HepG2 (cell line): ENCODE data around the gene CASP5. TPM values are rescaled to one million over a fixed set of nuclear protein-coding genes. Genes with fewer than 3 reads are reported as not detected.
A peak's percentile ranks its signal among the peaks of the same experiment; 100 is the strongest.

ENCODE experiments used
- CREB1 ChIP-seq, 2 experiments: fragments of 450-650 bp in 1 of 2; IDR thresholded peaks; 2 replicates each; pipeline ENCODE4 v1.6.1; 2016 to 2017; ENCODE audit warnings: control low read depth in 1 of 2, mild to moderate bottlenecking in 1 of 2, missing compliant biosample characterization in 1 of 2, missing genetic modification characterization in 1 of 2
- EZH2 ChIP-seq: conservative IDR thresholded peaks from 2 replicates; pipeline ENCODE4 v1.6.1; 2012; ENCODE audit warnings: mild to moderate bottlenecking, low read depth, low read length, moderate library complexity
- FLYWCH1 ChIP-seq: sonication (generic); formaldehyde crosslinking; IDR thresholded peaks from 2 replicates; pipeline ENCODE4 v1.8.1; 2023; ENCODE audit warnings: mild to moderate bottlenecking, missing genetic modification reagents
- GTF3A ChIP-seq: sonication (generic); formaldehyde crosslinking; conservative IDR thresholded peaks from 2 replicates; pipeline ENCODE4 v1.4.0; 2020; ENCODE audit warnings: mild to moderate bottlenecking, missing genetic modification reagents
- HDAC1 ChIP-seq: sonication (generic); formaldehyde crosslinking; IDR thresholded peaks from 2 replicates; pipeline ENCODE4 v1.5.1; 2020; ENCODE audit warnings: mild to moderate bottlenecking, missing genetic modification reagents
- HMG20B ChIP-seq: conservative IDR thresholded peaks from 2 replicates; pipeline ENCODE4 v1.6.1; 2016; ENCODE audit warnings: missing genetic modification reagents, missing compliant biosample characterization
- KDM5A ChIP-seq: fragments of 200-600 bp; sonication (generic); IDR thresholded peaks from 2 replicates; pipeline ENCODE4 v1.7.0; 2018; ENCODE audit warnings: antibody characterized with exemption, mild to moderate bottlenecking, low read length, borderline replicate concordance
- MIXL1 ChIP-seq: IDR thresholded peaks from 2 replicates; pipeline ENCODE4 v1.6.1; 2016
- NR3C1 ChIP-seq: sonication (generic); formaldehyde crosslinking; IDR thresholded peaks from 2 replicates; pipeline ENCODE4 v1.4.0; 2020; ENCODE audit warnings: missing genetic modification reagents
- PPARG ChIP-seq: conservative IDR thresholded peaks from 2 replicates; pipeline ENCODE4 v1.6.1; 2016; ENCODE audit warnings: missing biosample characterization, missing genetic modification reagents
- RFXAP ChIP-seq: sonication (generic); formaldehyde crosslinking; IDR thresholded peaks from 2 replicates; pipeline ENCODE4 v1.4.0; 2020; ENCODE audit warnings: missing genetic modification reagents, borderline replicate concordance
- SALL2 ChIP-seq: sonication (generic); formaldehyde crosslinking; IDR thresholded peaks from 2 replicates; pipeline ENCODE4 v1.8.1; 2023; ENCODE audit warnings: mild to moderate bottlenecking, missing genetic modification reagents, inconsistent platforms
- TARDBP ChIP-seq: sonication (generic); formaldehyde crosslinking; IDR thresholded peaks from 2 replicates; pipeline ENCODE4 v1.8.0; 2022; ENCODE audit warnings: mild to moderate bottlenecking, missing genetic modification reagents
- TEAD2 ChIP-seq: sonication (generic); formaldehyde crosslinking; IDR thresholded peaks from 2 replicates; pipeline ENCODE4 v1.9.0; 2021; ENCODE audit warnings: missing genetic modification reagents
- ZFX ChIP-seq: sonication (generic); formaldehyde crosslinking; IDR thresholded peaks from 2 replicates; pipeline ENCODE4 v1.4.0; 2020; ENCODE audit warnings: mild to moderate bottlenecking, low read depth, missing genetic modification reagents, moderate library complexity
- ZMAT3 ChIP-seq: sonication (generic); formaldehyde crosslinking; conservative IDR thresholded peaks from 2 replicates; pipeline ENCODE4 v1.7.0; 2021; ENCODE audit warnings: missing genetic modification reagents
- ZNF605 ChIP-seq: sonication (generic); formaldehyde crosslinking; IDR thresholded peaks from 2 replicates; pipeline ENCODE4 v1.8.0; 2022; ENCODE audit warnings: mild to moderate bottlenecking, missing genetic modification reagents
- ZNF747 ChIP-seq: sonication (generic); formaldehyde crosslinking; IDR thresholded peaks from 2 replicates; pipeline ENCODE4 v1.8.1; 2023; ENCODE audit warnings: missing genetic modification reagents, mild to moderate bottlenecking, borderline replicate concordance
- ZNF777 ChIP-seq: sonication (generic); formaldehyde crosslinking; IDR thresholded peaks from 2 replicates; pipeline ENCODE4 v1.4.0; 2020; ENCODE audit warnings: missing genetic modification reagents
- polyA plus RNA-seq, 8 experiments: library from polyadenylated mRNA; depleted of rRNA in 3 of 8; stranded (reverse) in 7 of 8; unstranded in 1 of 8; fragments of >200 nt; fragmentation: Illumina TruSeq in 4 of 8; extraction: Trizol in 4 of 8; gene quantifications; 2 replicates each; pipeline versions ENCODE4 v1.2.1 to v1.2.3, GENCODE V29; 2011 to 2016; ENCODE audit warnings: low read depth in 4 of 8, missing spikeins in 1 of 8, mixed read lengths in 1 of 8; ENCODE audit not compliant: insufficient read depth in 1 of 8
- total RNA-seq, 5 experiments: library from RNA; depleted of rRNA; stranded (reverse); fragments of >200 nt; fragmentation: Illumina TruSeq; extraction: Trizol; gene quantifications; 2 replicates each; pipeline ENCODE4 v1.2.3, GENCODE V29; 2016; ENCODE audit warnings: low read depth in 1 of 5
- TF ChIP-seq, protein P1 (sequence below): sonication (generic); formaldehyde crosslinking; IDR thresholded peaks from 2 replicates; pipeline ENCODE4 v1.5.1; 2020; ENCODE audit warnings: mild to moderate bottlenecking, missing genetic modification reagents
- TF ChIP-seq, protein P2 (sequence below): sonication (generic); formaldehyde crosslinking; IDR thresholded peaks from 2 replicates; pipeline ENCODE4 v1.9.0; 2021; ENCODE audit warnings: missing genetic modification reagents, mild to moderate bottlenecking, borderline replicate concordance
- TF ChIP-seq, protein P3 (sequence below): sonication (generic); formaldehyde crosslinking; IDR thresholded peaks from 2 replicates; pipeline ENCODE4 v1.4.0; 2020; ENCODE audit warnings: missing genetic modification reagents

Gene CASP5
- total and polyA plus RNA-seq, 2 of the 13 experiments (the other 11 are each of a cell fraction or from before 2014, with no cell fraction given), result not detected

GRCh38 chr11:105057432-105057831 is 34.5 kb upstream of the CASP5 start (continued):
- TF ChIP-seq PPARG, result 0 out of 2 replicates have a peak, but pooled peaks have one; percentile 26
- no peak for TF ChIP-seq TEAD2 (CRISPR knock-in tag)
- no peak for TF ChIP-seq ZMAT3 (CRISPR knock-in tag)
- no peak for TF ChIP-seq KDM5A
- TF ChIP-seq, protein P1, sequence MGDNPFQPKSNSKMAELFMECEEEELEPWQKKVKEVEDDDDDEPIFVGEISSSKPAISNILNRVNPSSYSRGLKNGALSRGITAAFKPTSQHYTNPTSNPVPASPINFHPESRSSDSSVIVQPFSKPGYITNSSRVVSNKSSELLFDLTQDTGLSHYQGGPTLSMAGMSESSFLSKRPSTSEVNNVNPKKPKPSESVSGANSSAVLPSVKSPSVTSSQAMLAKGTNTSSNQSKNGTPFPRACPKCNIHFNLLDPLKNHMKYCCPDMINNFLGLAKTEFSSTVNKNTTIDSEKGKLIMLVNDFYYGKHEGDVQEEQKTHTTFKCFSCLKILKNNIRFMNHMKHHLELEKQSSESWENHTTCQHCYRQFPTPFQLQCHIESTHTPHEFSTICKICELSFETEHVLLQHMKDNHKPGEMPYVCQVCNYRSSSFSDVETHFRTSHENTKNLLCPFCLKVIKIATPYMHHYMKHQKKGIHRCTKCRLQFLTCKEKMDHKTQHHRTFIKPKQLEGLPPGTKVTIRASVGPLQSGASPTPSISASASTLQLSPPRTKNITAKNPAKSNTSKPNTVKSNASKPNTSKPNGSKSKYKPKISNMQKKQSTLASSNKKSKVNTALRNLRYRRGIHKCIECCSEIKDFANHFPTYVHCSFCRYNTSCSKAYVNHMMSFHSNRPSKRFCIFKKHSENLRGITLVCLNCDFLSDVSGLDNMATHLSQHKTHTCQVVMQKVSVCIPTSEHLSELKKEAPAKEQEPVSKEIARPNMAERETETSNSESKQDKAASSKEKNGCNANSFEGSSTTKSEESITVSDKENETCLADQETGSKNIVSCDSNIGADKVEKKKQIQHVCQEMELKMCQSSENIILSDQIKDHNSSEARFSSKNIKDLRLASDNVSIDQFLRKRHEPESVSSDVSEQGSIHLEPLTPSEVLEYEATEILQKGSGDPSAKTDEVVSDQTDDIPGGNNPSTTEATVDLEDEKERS (CRISPR knock-in tag), result no peak
- no peak for TF ChIP-seq RFXAP (CRISPR knock-in tag)
- no peak for TF ChIP-seq NR3C1 (CRISPR knock-in tag)
- TF ChIP-seq SALL2 (CRISPR knock-in tag), result no peak
- no peak for TF ChIP-seq FLYWCH1
- no peak for TF ChIP-seq GTF3A (CRISPR knock-in tag)
- TF ChIP-seq, protein P2, sequence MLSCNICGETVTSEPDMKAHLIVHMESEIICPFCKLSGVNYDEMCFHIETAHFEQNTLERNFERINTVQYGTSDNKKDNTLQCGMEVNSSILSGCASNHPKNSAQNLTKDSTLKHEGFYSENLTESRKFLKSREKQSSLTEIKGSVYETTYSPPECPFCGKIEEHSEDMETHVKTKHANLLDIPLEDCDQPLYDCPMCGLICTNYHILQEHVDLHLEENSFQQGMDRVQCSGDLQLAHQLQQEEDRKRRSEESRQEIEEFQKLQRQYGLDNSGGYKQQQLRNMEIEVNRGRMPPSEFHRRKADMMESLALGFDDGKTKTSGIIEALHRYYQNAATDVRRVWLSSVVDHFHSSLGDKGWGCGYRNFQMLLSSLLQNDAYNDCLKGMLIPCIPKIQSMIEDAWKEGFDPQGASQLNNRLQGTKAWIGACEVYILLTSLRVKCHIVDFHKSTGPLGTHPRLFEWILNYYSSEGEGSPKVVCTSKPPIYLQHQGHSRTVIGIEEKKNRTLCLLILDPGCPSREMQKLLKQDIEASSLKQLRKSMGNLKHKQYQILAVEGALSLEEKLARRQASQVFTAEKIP (CRISPR knock-in tag), result no peak
- TF ChIP-seq MIXL1 (CRISPR knock-in tag), result no peak; the same call in 1 of the 2 replicates
- TF ChIP-seq CREB1 (IDR thresholded peaks at IDR 0.05), result no peak
- TF ChIP-seq CREB1 (CRISPR knock-in tag; IDR thresholded peaks at IDR 0.05), result 0 out of 2 replicates have a peak, but pooled peaks have one; percentile 27
- no peak for TF ChIP-seq EZH2
- TF ChIP-seq ZNF777 (CRISPR knock-in tag), result no peak
- no peak for TF ChIP-seq HDAC1
- TF ChIP-seq ZNF605 (CRISPR knock-in tag), result no peak
- TF ChIP-seq, protein P3, sequence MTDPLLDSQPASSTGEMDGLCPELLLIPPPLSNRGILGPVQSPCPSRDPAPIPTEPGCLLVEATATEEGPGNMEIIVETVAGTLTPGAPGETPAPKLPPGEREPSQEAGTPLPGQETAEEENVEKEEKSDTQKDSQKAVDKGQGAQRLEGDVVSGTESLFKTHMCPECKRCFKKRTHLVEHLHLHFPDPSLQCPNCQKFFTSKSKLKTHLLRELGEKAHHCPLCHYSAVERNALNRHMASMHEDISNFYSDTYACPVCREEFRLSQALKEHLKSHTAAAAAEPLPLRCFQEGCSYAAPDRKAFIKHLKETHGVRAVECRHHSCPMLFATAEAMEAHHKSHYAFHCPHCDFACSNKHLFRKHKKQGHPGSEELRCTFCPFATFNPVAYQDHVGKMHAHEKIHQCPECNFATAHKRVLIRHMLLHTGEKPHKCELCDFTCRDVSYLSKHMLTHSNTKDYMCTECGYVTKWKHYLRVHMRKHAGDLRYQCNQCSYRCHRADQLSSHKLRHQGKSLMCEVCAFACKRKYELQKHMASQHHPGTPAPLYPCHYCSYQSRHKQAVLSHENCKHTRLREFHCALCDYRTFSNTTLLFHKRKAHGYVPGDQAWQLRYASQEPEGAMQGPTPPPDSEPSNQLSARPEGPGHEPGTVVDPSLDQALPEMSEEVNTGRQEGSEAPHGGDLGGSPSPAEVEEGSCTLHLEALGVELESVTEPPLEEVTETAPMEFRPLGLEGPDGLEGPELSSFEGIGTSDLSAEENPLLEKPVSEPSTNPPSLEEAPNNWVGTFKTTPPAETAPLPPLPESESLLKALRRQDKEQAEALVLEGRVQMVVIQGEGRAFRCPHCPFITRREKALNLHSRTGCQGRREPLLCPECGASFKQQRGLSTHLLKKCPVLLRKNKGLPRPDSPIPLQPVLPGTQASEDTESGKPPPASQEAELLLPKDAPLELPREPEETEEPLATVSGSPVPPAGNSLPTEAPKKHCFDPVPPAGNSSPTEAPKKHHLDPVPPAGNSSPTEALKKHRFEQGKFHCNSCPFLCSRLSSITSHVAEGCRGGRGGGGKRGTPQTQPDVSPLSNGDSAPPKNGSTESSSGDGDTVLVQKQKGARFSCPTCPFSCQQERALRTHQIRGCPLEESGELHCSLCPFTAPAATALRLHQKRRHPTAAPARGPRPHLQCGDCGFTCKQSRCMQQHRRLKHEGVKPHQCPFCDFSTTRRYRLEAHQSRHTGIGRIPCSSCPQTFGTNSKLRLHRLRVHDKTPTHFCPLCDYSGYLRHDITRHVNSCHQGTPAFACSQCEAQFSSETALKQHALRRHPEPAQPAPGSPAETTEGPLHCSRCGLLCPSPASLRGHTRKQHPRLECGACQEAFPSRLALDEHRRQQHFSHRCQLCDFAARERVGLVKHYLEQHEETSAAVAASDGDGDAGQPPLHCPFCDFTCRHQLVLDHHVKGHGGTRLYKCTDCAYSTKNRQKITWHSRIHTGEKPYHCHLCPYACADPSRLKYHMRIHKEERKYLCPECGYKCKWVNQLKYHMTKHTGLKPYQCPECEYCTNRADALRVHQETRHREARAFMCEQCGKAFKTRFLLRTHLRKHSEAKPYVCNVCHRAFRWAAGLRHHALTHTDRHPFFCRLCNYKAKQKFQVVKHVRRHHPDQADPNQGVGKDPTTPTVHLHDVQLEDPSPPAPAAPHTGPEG (CRISPR knock-in tag), result no peak
- no peak for TF ChIP-seq ZFX
- TF ChIP-seq ZNF747 (CRISPR knock-in tag), result no peak
- TF ChIP-seq TARDBP (CRISPR knock-in tag), result no peak
- TF ChIP-seq HMG20B (CRISPR knock-in tag), result no peak
